ENCODE results near the gene GPI. TPM values are rescaled to one million over a fixed set of nuclear protein-coding genes. Genes with fewer than 3 reads are reported as not detected.
A peak's percentile ranks its signal among the peaks of the same experiment; 100 is the strongest.

Gene GPI
- total RNA-seq, 1 experiment from 2014 or later: 329 TPM

- Mint-ChIP-seq H3K4me1 (ENCODE audit: low read depth, unreplicated experiment) (peaks cover 13% of the 10 kb centered on the region), H3K4me3 (ENCODE audit: unreplicated experiment) (peak overlapping the region; percentile 97), H3K27ac (ENCODE audit: unreplicated experiment) (peak overlapping the region; percentile 86), H3K9me3 (ENCODE audit: unreplicated experiment) (no peaks in the 10 kb centered on the region), H3K36me3 (ENCODE audit: insufficient read depth, unreplicated experiment) (peaks cover 47% of the 10 kb centered on the region), H3K27me3 (ENCODE audit: insufficient read depth, unreplicated experiment) (no peaks in the 10 kb centered on the region)
- H3K27me3 ChIP-seq (replicated peaks; ENCODE audit: control insufficient read depth, insufficient read depth, low read length): no peaks in the 10 kb centered on the region
- POLR2A ChIA-PET: interaction anchor here (0.6 to 0.9 kb wide), 3 partner anchors 15 to 1413 kb away, joined by 3 read pairs; no protein-coding TSS in a partner anchor
- H3K36me3 ChIP-seq (ENCODE audit: control insufficient read depth, insufficient read depth, low read length): no peaks in the 10 kb centered on the region
- no peaks in the 10 kb centered on the region for H3K9me3 ChIP-seq
- H3K4me1 ChIP-seq: peaks cover 13% of the 10 kb centered on the region
- peak overlapping the region; percentile 82 for H3K4me3 ChIP-seq (ENCODE audit: low read depth, low read length)
- CTCF ChIA-PET: interaction anchor here (0.8 kb wide), 1 partner anchor 318 kb away, joined by 3 read pairs; no protein-coding TSS in a partner anchor
- BruUV-seq (replicated peaks): no TSS peak
- peak in 1 of 2 experiments; percentile 47 for DNase-seq
- TF ChIP-seq CTCF (IDR thresholded peaks at IDR 0.05; ENCODE audit: insufficient read depth in 1 of 2, low read depth in 1 of 2, low read length in 1 of 2, severe bottlenecking in 1 of 2, unreplicated experiment in 1 of 2): no peak
- intact Hi-C loops (cut with micrococcal nuclease; ENCODE audit: unreplicated experiment): loop anchor here (1.0 kb wide), 1 partner anchor 187 kb away; no protein-coding TSS in a partner anchor
Measured at GRCh38 chr19:34428549-34429285, 63.7 kb downstream of the GPI start.

GRCh38 chr19:34429553-34429952, 64.6 kb downstream of the GPI start:
- Mint-ChIP-seq H3K4me1 (ENCODE audit: low read depth, unreplicated experiment) (peaks cover 13% of the 10 kb centered on the region), H3K36me3 (ENCODE audit: insufficient read depth, unreplicated experiment) (peaks cover 49% of the 10 kb centered on the region), H3K27ac (ENCODE audit: unreplicated experiment) (peak overlapping the region; percentile 86), H3K27me3 (ENCODE audit: insufficient read depth, unreplicated experiment) (no peaks in the 10 kb centered on the region), H3K9me3 (ENCODE audit: unreplicated experiment) (no peaks in the 10 kb centered on the region), H3K4me3 (ENCODE audit: unreplicated experiment) (peak overlapping the region; percentile 97)
- H3K4me1 ChIP-seq: peaks cover 13% of the 10 kb centered on the region
- H3K4me3 ChIP-seq (ENCODE audit: low read depth, low read length): peak overlapping the region; percentile 82
- no peaks in the 10 kb centered on the region; the same call in 1 of the 2 replicates for H3K36me3 ChIP-seq (ENCODE audit: control insufficient read depth, insufficient read depth, low read length)
- H3K27me3 ChIP-seq (replicated peaks; ENCODE audit: control insufficient read depth, insufficient read depth, low read length): no peaks in the 10 kb centered on the region
- intact Hi-C loops (cut with micrococcal nuclease; ENCODE audit: unreplicated experiment): no loop called here
- ChIA-PET POLR2A (no interaction called here), CTCF (interaction anchor here (1.1 kb wide), 1 partner anchor 70 kb away, joined by 3 read pairs; no protein-coding TSS in a partner anchor)
- TF ChIP-seq CTCF (IDR thresholded peaks at IDR 0.05; ENCODE audit: insufficient read depth in 1 of 2, low read depth in 1 of 2, low read length in 1 of 2, severe bottlenecking in 1 of 2, unreplicated experiment in 1 of 2): no peak
- no peaks in the 10 kb centered on the region for H3K9me3 ChIP-seq
- no peak for DNase-seq
- BruUV-seq (replicated peaks): no TSS peak

GRCh38 chr19:34430738-34431625, 66.0 kb downstream of the GPI start:
- no peaks in the 10 kb centered on the region for H3K9me3 ChIP-seq
- no TSS peak for BruUV-seq (replicated peaks)
- H3K4me3 ChIP-seq (ENCODE audit: low read depth, low read length): no peak overlapping the region
- H3K36me3 ChIP-seq (ENCODE audit: control insufficient read depth, insufficient read depth, low read length): peaks cover 2% of the 10 kb centered on the region
- peak; percentile 43 to 49 for DNase-seq
- peaks cover 57% of the 10 kb centered on the region for H3K36me3 Mint-ChIP-seq (ENCODE audit: insufficient read depth, unreplicated experiment)
- ChIA-PET POLR2A (no interaction called here), CTCF (interaction anchor here (0.7 to 1.1 kb wide), 2 partner anchors 45 to 71 kb away, joined by 3 to 4 read pairs; no protein-coding TSS in a partner anchor)
- no peaks in the 10 kb centered on the region for H3K27me3 ChIP-seq (replicated peaks; ENCODE audit: control insufficient read depth, insufficient read depth, low read length)
- peak overlapping the region; percentile 38 for H3K4me3 Mint-ChIP-seq (ENCODE audit: unreplicated experiment)
- peaks cover 13% of the 10 kb centered on the region for H3K4me1 ChIP-seq
- no peaks in the 10 kb centered on the region for H3K9me3 Mint-ChIP-seq (ENCODE audit: unreplicated experiment)
- peak overlapping the region; percentile 53 for H3K27ac Mint-ChIP-seq (ENCODE audit: unreplicated experiment)
- H3K4me1 Mint-ChIP-seq (ENCODE audit: low read depth, unreplicated experiment): peaks cover 13% of the 10 kb centered on the region
- intact Hi-C loops (cut with micrococcal nuclease; ENCODE audit: unreplicated experiment): no loop called here
- TF ChIP-seq CTCF (IDR thresholded peaks at IDR 0.05; ENCODE audit: insufficient read depth in 1 of 2, low read depth in 1 of 2, low read length in 1 of 2, severe bottlenecking in 1 of 2, unreplicated experiment in 1 of 2): peak; percentile 36 to 76
- no peaks in the 10 kb centered on the region for H3K27me3 Mint-ChIP-seq (ENCODE audit: insufficient read depth, unreplicated experiment)
